Measurements from ENCODE around the gene PAM16. TPM values are rescaled to one million over a fixed set of nuclear protein-coding genes. Genes with fewer than 3 reads are reported as not detected.
"Not testable (repeated sequence)": the region's sequence is repeated elsewhere in the genome, so short reads cannot be mapped to it uniquely, and the experiment has no call there.

The PAM16 gene
- total RNA-seq, 3 donors from 2014 or later, result 31.9 to 35.8 (median 32.6) TPM

DNA sequence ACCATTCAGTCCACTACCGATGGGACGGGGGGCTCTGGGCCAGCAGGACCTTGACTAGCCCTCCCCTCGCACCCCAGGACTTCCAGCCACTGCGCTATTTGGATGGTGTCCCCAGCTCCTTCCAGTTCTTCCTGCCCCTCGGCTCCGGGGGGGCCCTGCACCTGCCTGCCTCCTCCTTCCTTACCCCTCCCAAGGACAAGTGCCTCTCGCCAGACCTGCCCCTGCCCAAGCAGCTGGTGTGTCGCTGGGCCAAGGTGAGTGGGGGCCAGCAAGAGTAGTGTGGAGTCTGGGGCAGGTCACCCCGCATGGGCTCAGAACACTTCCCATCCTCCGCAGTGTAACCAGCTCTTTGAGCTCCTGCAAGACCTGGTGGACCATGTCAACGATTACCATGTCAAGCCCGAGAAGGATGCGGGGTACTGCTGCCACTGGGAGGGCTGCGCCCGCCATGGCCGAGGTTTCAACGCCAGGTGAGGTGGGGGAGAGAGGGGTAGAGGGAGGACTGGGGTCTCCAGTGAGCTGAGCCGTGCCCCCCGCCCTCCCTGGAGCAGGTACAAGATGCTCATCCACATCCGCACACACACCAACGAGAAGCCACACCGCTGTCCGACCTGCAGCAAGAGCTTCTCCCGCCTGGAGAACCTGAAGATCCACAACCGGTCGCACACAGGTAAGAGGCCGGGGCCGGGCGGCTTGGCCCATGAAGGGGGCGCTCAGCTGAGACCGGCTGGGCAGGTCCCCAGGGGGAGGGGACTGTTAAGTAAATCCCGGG, 16.2 kb downstream of the PAM16 start:
- peaks cover 2% of the 10 kb centered on the region for H3K4me1 ChIP-seq (ENCODE audit: low read depth)
- ATAC-seq (no peak), DNase-seq (no peak)
- no peaks in the 10 kb centered on the region for H3K9me3 ChIP-seq
- no peak overlapping the region for H3K4me3 ChIP-seq
- intact Hi-C loops (cut with DNase I, micrococcal nuclease), result loop anchor here (5.0 to 10.0 kb wide), 2 partner anchors 48 to 50 kb away; no protein-coding TSS in a partner anchor
- TF ChIP-seq, protein P1, sequence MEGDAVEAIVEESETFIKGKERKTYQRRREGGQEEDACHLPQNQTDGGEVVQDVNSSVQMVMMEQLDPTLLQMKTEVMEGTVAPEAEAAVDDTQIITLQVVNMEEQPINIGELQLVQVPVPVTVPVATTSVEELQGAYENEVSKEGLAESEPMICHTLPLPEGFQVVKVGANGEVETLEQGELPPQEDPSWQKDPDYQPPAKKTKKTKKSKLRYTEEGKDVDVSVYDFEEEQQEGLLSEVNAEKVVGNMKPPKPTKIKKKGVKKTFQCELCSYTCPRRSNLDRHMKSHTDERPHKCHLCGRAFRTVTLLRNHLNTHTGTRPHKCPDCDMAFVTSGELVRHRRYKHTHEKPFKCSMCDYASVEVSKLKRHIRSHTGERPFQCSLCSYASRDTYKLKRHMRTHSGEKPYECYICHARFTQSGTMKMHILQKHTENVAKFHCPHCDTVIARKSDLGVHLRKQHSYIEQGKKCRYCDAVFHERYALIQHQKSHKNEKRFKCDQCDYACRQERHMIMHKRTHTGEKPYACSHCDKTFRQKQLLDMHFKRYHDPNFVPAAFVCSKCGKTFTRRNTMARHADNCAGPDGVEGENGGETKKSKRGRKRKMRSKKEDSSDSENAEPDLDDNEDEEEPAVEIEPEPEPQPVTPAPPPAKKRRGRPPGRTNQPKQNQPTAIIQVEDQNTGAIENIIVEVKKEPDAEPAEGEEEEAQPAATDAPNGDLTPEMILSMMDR (IDR thresholded peaks at IDR 0.05), result no peak
- no peaks in the 10 kb centered on the region for H3K36me3 ChIP-seq (ENCODE audit: low read depth)

DNA sequence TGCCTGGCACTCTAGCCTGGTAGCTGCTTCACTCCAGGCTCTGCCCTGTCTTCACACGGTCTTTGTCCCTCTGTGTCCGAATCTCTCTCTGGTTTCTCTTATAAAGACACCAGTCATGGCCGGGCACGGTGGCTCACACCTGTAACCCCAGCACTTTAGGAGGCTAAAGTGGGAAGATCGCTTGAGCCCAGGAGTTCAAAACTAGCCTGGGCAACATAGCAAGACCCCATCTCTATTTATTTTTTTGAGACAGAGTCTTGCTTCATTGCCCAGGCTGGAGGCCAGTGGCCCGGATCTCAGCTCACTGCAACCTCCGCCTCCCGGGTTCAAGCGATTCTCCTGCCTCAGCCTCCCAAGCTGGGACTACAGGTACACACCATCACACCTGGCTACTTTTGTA, 17.4 kb downstream of the PAM16 start:
- intact Hi-C loops (cut with DNase I, micrococcal nuclease), result loop anchor here (5.0 to 10.0 kb wide), 2 partner anchors 46 to 49 kb away; no protein-coding TSS in a partner anchor
- not testable (repeated sequence) for DNase-seq; ATAC-seq; H3K9me3 ChIP-seq; H3K4me1 ChIP-seq (ENCODE audit: low read depth); H3K4me3 ChIP-seq; H3K36me3 ChIP-seq (ENCODE audit: low read depth)

DNA sequence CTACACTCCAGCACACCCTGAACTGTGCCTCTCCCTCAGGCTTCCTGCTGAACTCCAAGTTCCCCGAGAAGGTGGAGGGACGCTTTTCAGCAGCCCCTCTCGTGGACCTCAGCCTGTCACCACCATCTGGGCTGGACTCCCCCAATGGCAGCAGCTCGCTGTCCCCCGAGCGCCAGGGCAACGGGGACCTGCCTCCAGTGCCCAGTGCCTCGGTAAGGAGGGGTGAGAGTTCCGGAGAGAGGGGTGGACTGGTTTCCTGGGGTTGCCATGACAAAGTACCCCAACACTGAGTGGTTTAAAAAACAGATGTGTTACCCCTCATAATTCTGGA, 17.8 kb downstream of the PAM16 start:
- H3K36me3 ChIP-seq (ENCODE audit: low read depth), result no peaks in the 10 kb centered on the region
- intact Hi-C loops (cut with DNase I, micrococcal nuclease), result loop anchor here (5.0 to 10.0 kb wide), 2 partner anchors 46 to 48 kb away; no protein-coding TSS in a partner anchor
- TF ChIP-seq, protein P1 (IDR thresholded peaks at IDR 0.05), result no peak
- H3K4me1 ChIP-seq (ENCODE audit: low read depth), result peaks cover 2% of the 10 kb centered on the region
- H3K4me3 ChIP-seq, result no peak overlapping the region
- DNase-seq (no peak), ATAC-seq (no peak)
- no peaks in the 10 kb centered on the region for H3K9me3 ChIP-seq

DNA sequence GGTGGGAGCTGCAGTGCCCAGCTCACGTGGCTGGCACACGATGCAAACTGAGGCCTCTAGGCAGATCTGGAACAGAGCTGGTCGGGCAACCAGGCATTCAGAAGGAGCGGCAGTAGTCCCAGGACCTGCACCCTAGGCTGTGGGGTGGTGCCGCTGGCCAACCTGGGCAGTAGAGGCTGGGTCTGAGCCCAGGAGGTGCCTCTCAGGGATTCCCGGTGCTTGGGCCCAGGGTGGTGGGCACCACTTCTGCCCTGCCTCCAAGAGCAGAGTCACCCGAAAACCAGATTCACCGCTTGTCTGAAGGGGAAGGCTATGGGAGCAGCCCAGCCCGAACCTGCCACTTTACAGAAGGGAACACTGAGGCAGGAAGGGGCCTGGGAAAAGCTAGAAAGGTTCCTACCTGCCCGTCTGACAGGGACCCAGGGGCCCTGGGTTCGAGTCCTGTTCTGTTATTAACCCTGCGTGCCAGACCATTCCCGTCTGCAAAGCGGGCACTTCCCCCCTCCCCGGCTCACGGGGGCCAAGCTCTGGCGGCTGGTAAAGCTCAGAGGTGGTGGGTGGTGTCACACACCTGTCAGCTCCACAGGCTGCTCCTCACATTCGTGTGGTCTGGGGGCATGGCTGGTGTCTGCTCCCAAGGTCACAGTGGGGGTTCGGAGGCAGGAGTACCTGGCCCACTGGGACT, 18.4 kb downstream of the PAM16 start:
- no peak for ATAC-seq
- no peaks in the 10 kb centered on the region for H3K9me3 ChIP-seq
- no peak overlapping the region for H3K4me3 ChIP-seq
- H3K36me3 ChIP-seq (ENCODE audit: low read depth), result no peaks in the 10 kb centered on the region
- H3K4me1 ChIP-seq (ENCODE audit: low read depth), result peaks cover 4% of the 10 kb centered on the region
- TF ChIP-seq, protein P1 (IDR thresholded peaks at IDR 0.05), result no peak
- intact Hi-C loops (cut with DNase I, micrococcal nuclease), result loop anchor here (5.0 to 10.0 kb wide), 2 partner anchors 45 to 48 kb away; no protein-coding TSS in a partner anchor
- no peak for DNase-seq

DNA sequence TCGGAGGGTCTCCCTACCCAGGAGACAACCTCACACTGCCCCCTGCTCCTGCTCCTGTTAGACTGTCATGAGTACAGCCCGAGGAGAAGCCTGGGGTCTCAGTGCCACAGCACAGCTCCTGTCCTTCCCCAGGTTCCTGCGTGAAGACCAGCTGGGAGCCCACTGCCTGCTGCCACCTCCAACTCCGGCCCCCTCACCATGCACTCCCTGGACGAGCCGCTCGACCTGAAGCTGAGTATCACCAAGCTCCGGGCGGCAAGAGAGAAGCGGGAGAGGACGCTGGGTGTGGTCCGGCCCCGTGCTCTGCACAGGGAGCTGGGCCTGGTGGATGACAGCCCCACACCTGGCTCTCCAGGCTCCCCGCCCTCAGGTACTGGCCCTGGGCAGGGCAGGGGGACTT, 19.0 kb downstream of the PAM16 start:
- intact Hi-C loops (cut with DNase I, micrococcal nuclease), result loop anchor here (5.0 to 10.0 kb wide), 2 partner anchors 45 to 47 kb away; no protein-coding TSS in a partner anchor
- Histone ChIP-seq H3K9me3 (no peaks in the 10 kb centered on the region), H3K4me3 (no peak overlapping the region), H3K4me1 (ENCODE audit: low read depth) (peaks cover 11% of the 10 kb centered on the region), H3K36me3 (ENCODE audit: low read depth) (no peaks in the 10 kb centered on the region)
- DNase-seq (no peak), ATAC-seq (no peak)
- TF ChIP-seq, protein P1 (IDR thresholded peaks at IDR 0.05), result no peak

All from mucosa of descending colon (tissue), 3 donors.